ENCODE data around the gene SHISA4. TPM values are rescaled to one million over a fixed set of nuclear protein-coding genes. Genes with fewer than 3 reads are reported as not detected.
"Not testable (repeated sequence)": the region's sequence is repeated elsewhere in the genome, so short reads cannot be mapped to it uniquely, and the experiment has no call there.

Gene SHISA4
- polyA plus RNA-seq, 5 donors: 14.7 to 25.6 (median 18.5) TPM

DNA sequence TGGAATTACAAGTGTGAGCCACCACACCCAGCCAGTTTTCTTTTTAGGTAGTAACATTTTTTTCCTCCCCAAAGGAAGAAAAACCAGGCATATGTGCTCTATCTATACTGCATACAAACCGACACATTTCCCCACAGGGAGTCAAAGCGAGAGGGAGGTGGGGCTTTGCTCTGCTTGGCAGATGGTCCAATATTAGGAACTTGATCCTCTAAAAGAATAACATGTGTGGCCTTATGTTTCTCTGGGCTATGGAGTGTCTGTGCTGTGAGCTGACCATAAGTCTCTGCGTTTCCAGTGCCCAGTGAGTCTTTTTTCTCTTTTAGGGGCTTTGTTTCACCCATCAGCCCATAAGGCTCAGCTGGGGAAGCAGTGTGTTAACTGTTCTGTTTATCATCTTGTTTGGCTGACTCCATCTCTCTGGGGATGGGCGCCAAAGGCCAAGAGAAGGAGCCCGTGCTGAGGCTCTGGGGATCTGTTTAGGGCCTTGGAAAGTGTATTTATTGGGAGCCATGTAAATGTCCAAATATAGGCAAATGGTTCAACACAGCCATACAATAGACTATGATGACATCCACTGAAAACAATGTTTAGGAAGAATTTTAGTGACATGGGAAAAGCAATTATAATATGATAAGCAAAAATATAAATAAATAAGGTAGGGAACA, 37.4 kb downstream of the SHISA4 start:
- no peak for DNase-seq

DNA sequence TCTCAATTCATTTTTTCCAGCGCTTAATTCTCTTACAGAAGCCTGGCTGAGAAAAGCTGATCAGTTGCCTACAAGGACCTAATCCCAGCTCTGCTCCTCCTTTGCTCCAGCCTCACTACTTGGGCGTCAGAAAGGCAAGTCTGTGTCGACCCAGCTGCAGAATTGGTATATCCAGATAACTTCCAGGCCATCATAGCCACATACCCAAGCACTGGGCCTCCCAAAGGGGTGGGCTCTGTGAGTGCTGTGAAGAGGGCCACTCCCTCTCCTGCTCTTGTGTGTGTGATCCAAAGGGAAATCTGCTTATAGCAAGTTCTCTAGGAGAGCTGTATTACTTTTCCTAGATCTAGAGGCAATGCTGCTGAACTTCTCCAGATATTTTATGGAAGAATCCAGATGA, 39.6 kb downstream of the SHISA4 start:
- no peak for DNase-seq

DNA sequence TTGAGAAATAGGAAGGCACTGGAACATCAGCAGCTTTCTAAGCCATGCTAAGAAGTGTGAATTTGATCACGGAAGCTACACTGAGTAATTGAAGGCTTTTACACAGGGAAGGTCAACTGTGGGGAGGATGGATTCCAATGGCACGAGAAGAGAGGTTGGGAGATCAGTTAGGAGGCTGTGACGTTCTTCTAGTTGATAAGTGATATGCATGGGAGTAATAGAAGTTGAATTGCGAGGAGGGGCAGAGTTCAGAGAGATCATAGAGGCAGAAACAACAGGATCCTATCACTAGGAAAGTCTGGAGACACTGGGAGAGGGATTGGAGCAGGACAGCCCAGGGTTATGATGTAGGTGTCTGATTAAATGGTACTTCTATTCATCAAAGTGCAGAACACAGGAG, 41.4 kb downstream of the SHISA4 start:
- DNase-seq: no peak

DNA sequence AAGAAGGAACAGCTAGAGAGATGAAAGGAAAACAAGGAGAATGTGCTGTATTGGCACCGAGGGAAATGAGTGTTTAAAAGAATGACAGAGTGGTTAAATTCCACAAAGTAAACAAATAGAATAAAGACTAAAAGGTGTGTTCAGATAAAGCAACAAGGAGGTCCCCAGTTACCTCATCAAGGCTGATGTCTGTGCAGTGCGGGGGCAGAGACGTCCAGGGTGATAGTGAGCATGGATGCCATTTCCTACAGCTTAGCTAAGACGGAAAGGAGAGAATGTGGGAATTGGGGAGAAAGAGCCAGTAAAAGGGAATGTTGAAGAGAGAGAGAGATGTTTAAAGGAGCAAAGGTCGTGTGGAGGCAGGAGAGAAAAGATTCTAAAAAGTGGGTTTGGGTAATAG, 42.1 kb downstream of the SHISA4 start:
- DNase-seq: no peak

DNA sequence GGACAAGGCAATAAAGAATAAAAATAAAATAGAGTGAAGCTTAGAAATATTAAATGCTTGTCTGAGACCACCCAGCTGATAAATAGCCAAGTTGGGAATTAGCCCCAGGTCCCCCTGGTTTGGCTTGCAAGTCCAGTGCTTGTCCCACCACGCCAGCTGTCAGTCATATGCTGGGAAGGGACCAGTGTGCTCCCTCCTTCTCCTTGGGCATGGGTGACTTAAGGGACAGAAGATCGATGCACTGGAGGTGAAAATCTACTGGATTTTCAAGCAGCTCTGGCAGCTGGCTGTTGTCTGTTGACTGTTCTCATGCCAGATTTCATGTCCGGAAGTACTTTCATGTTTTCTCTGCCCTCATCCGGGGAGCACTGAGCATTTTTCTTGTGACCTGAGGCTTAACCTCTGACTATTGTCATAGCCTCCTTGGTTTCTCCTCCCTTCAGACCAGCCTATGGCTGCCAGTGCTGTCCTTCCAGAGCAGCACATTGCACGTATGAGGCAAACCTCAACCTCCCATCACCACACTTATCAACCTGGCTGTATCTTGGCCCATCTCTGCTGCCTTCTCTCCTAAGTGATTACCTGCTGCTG, 45.2 kb downstream of the SHISA4 start:
- no peak for DNase-seq

DNA sequence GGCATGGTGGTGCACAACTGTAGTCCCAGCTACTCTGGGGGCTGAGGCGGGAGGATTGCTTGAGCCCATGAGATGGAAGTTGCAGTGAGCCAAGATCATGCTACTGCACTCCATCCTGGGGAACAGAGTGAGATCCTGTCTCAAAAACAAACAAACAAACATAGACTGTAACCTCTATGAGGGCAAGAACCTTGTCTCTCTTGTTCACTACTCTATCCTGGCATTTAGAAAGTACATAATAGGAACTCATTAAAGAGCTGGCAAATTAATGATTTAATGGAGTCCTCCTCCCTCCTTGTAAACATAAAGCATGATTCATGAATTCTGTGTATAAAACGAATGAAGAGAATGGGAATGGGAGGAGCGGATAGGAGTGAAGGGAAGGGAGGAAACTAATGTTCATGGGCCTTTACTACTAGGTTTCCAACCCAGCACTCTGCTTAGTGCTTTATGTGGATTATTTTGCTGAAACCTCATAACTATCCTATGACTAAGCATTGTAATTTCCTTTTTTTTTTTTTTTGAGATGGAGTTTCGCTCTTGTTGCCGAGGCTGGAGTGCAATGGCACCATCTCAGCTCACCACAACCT, 49.0 kb downstream of the SHISA4 start:
- no peak for DNase-seq

DNA sequence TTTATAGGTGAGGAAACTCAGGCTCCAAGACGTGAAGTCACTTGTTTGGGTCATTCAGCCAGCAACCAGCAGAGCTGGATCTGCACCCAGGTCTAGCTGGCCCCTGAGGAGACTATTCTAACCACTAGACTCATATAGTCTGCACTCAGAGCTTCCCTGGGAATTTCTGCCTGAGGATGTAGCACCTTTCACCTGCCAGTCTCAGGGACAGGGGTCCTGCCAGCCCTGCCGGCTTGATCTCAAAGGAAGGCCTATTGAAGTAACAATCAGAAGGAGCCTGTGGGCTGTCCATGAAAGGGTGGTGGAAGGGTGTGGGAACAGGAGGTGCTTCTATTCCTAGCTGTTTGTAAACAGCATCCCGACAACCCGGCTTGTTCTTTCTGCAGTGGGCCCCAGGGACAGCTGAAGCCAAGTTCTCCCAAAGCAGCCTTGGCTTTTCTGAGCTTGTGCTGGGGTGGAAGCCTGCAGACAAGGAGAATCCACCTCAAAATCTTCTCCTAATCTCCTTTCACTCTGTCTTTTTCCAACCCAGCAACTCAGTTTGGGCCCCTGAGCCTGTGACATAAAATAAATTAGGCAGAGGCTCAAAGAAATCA, 49.8 kb downstream of the SHISA4 start:
- DNase-seq: no peak

DNA sequence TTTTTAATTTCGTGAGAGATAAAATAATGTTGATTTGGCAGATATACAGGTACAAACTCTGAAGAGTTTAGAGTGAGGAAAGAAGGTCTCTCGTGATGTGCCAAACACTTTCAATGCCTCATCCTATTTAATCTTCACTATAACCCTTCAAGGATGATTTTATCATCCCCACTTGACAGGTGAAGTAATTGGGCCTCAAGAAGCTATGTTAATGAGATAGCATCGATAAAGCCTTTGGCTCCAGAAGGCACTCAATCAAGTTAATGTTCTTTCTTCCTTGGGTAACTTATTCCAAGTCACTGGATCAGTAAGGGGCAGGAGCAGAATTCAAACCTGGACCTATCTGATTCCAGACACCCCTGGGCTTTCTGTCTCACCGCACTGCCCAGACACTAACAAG, 50.5 kb downstream of the SHISA4 start:
- DNase-seq: no peak

DNA sequence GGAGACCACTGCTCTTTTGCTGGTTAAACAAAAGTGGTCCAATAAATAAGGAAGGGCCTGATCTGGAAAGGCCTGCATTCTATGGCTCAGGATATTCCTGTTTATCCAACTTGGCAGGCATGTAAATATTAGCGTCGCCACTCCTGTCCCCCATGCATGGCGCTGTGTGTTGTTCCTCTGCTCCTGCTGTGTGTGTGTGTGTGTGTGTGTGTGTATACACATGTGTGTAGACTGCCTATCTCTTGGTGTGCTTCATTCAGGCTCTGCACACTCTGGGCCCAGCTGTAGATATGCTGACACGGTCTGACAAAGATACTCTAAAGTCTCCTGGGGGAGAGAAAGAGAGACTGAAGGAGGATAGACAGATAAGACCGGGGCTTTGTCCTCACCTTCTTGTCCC, 50.9 kb downstream of the SHISA4 start:
- no peak for DNase-seq

DNA sequence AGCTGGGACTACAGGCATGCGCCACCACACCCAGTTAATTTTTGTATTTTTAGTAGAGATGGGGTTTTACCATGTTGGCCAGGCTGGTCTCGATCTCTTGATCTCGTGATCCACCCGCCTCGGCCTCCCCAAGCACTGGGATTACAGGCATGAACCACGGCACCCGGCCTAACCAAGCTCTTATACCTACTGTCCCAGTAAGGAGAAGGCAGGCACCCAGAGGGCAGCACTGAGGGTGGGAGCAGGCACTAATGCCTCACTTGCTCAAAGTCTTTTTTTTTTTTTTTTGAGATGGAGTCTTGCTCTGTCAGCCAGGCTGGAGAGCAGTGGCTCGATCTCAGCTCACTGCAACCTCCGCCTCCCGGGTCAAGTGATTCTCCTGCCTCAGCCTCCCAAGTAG, 51.6 kb downstream of the SHISA4 start:
- not testable (repeated sequence) for DNase-seq

DNA sequence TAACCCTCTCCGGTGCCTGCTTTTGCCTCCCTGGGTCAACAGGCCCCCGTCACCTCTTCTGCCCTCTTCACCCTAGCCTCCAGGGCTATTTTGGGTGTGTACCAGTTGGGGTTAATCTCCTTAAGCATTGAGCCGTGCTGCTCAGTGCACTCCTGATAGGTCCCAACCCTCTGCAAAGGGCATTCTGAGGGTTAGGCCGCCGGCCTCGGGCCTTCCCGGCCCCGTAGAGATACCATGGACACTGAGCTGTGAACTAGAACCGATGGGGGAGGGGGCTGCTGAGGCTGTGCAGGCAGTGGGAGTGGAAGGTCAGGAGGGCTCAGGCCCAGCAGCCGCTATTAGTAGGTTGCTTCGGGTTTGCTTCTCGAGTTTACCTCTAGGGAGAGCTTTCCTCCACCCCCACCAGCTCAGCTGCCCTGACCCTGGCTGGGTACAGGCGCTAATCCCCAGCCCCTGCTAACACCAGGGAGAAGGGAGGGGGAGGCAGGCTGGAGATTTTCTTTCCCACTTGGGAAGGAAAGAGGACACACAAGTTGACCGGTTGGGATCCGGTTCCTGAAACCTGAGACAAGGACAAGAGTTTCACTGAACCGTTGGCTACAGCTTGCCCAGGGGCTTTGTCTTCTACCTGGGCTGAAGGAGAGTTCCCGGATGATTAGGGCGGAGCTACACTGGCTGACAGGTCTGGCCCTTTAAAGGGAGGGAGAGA, 52.9 kb downstream of the SHISA4 start:
- no peak for DNase-seq

DNA sequence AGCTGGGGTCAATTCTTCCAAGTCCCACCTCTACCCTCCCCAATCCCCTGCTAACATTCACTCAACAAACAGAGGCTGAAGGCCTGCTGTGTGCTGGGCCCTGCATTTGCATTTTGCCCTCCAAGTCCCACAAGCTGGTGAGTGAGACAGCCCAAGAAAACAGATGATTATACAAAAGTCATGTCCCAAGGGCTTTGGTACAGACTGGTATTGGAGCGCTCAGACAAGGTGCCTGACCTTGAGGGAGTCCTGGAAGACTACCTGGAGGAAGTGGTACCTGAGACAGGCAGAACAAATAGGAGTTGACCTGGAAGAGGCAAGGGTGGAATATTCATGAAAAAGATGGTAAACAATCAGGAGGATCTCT, 53.4 kb downstream of the SHISA4 start:
- no peak for DNase-seq

Other genes starting within 250 kb of the SHISA4 start
- gene IPO9, start 59.7 kb upstream of the SHISA4 start, polyA plus RNA-seq (ENCODE audit: insufficient read depth in 1 of 5, insufficient read length in 5 of 5, low replicate concordance in 1 of 5): 10 to 100 TPM; 71.0 to 98.4 (median 92.2) TPM
- gene LMOD1, start 57.6 kb downstream of the SHISA4 start, polyA plus RNA-seq (ENCODE audit: insufficient read depth in 1 of 5, insufficient read length in 5 of 5, low replicate concordance in 1 of 5): 1 to 10 TPM; 3.5 to 8.2 (median 5.1) TPM
- gene TIMM17A, start 66.6 kb downstream of the SHISA4 start, polyA plus RNA-seq (ENCODE audit: insufficient read depth in 1 of 5, insufficient read length in 5 of 5, low replicate concordance in 1 of 5): 10 to 100 TPM; 46.5 to 54.9 (median 51.1) TPM
- gene RNPEP, start 93.8 kb downstream of the SHISA4 start, polyA plus RNA-seq (ENCODE audit: insufficient read depth in 1 of 5, insufficient read length in 5 of 5, low replicate concordance in 1 of 5): 10 to 100 TPM; 54.7 to 66.3 (median 59.5) TPM
- gene ELF3, start 121.7 kb downstream of the SHISA4 start, polyA plus RNA-seq (ENCODE audit: insufficient read depth in 1 of 5, insufficient read length in 5 of 5, low replicate concordance in 1 of 5): 10 to 100 TPM; 54.6 to 93.2 (median 63.4) TPM
- gene GPR37L1, start 234.0 kb downstream of the SHISA4 start, polyA plus RNA-seq (ENCODE audit: insufficient read depth in 1 of 5, insufficient read length in 5 of 5, low replicate concordance in 1 of 5): under 1 TPM; 0.06 to 0.12 (median 0.07) TPM

All from right lung (tissue), 5 donors.